ENCODE data around the gene MAP6. TPM values are rescaled to one million over a fixed set of nuclear protein-coding genes. Genes with fewer than 3 reads are reported as not detected.

Gene MAP6
- total RNA-seq, 4 donors from 2014 or later: 0.35 to 5.0 (median 0.75) TPM

- Histone ChIP-seq H3K9me3 (no peaks in the 10 kb centered on the region), H3K36me3 (peaks cover 0 to 47% (median 0%) of the 10 kb centered on the region in 3 donors), H3K4me1 (peaks cover 0 to 45% (median 4%) of the 10 kb centered on the region in 4 donors), H3K4me3 (no peak overlapping the region), H3K27me3 (no peaks in the 10 kb centered on the region), H3K27ac (peak overlapping the region in 3 of 4 donors; percentile 31 to 97 (median 52))
- DNase-seq: no peak
- no peak for TF ChIP-seq CTCF (IDR thresholded peaks at IDR 0.05)
- no peak for TF ChIP-seq POLR2A (IDR thresholded peaks at IDR 0.05)
These were observed 102.7 kb downstream of the MAP6 start for GRCh38 chr11:75565916-75566762.

GRCh38 chr11:75565221-75565814, 103.5 kb downstream of the MAP6 start:
- Histone ChIP-seq H3K36me3 (peaks cover 0 to 39% (median 0%) of the 10 kb centered on the region in 3 donors), H3K4me3 (no peak overlapping the region), H3K27me3 (no peaks in the 10 kb centered on the region), H3K27ac (peak overlapping the region in 3 of 4 donors; percentile 87 to 97 (median 92)), H3K4me1 (peaks cover 0 to 50% (median 4%) of the 10 kb centered on the region in 4 donors), H3K9me3 (no peaks in the 10 kb centered on the region)
- no peak for TF ChIP-seq POLR2A (IDR thresholded peaks at IDR 0.05)
- TF ChIP-seq CTCF (IDR thresholded peaks at IDR 0.05): no peak
- peak in 1 of 3 donors; percentile 67 for DNase-seq

- Histone ChIP-seq H3K27ac (peak overlapping the region; percentile 87 to 97 (median 94)), H3K9me3 (no peaks in the 10 kb centered on the region), H3K4me1 (peaks cover 0 to 58% (median 7%) of the 10 kb centered on the region in 4 donors), H3K36me3 (peaks cover 0 to 26% (median 0%) of the 10 kb centered on the region in 3 donors), H3K27me3 (no peaks in the 10 kb centered on the region), H3K4me3 (peak overlapping the region in 3 of 4 donors; percentile 72 to 76 (median 74))
- TF ChIP-seq CTCF (IDR thresholded peaks at IDR 0.05) (peak in 3 of 6 experiments; percentile 11 to 19 (median 16)), POLR2A (IDR thresholded peaks at IDR 0.05) (no peak)
- DNase-seq: no peak
These were observed 104.8 kb downstream of the MAP6 start for GRCh38 chr11:75563978-75564552.

- Histone ChIP-seq H3K4me3 (peak overlapping the region; percentile 72 to 76 (median 74)), H3K9me3 (no peaks in the 10 kb centered on the region), H3K36me3 (peaks cover 0 to 21% (median 0%) of the 10 kb centered on the region in 3 donors), H3K4me1 (peaks cover 0 to 64% (median 8%) of the 10 kb centered on the region in 4 donors), H3K27ac (peak overlapping the region; percentile 87 to 97 (median 94)), H3K27me3 (no peaks in the 10 kb centered on the region)
- TF ChIP-seq CTCF (IDR thresholded peaks at IDR 0.05) (no peak), POLR2A (IDR thresholded peaks at IDR 0.05) (no peak)
- no peak for DNase-seq
These were observed 105.3 kb downstream of the MAP6 start for GRCh38 chr11:75563501-75563977.

- DNase-seq: no peak
- H3K27ac ChIP-seq: peak overlapping the region; percentile 87 to 97 (median 94)
- H3K27me3 ChIP-seq: no peaks in the 10 kb centered on the region
- peaks cover 0 to 66% (median 8%) of the 10 kb centered on the region in 4 donors for H3K4me1 ChIP-seq
- TF ChIP-seq CTCF (IDR thresholded peaks at IDR 0.05) (no peak), POLR2A (IDR thresholded peaks at IDR 0.05) (no peak)
- H3K9me3 ChIP-seq: no peaks in the 10 kb centered on the region
- H3K36me3 ChIP-seq: peaks cover 0 to 15% (median 0%) of the 10 kb centered on the region in 3 donors
- H3K4me3 ChIP-seq: peak overlapping the region; percentile 72 to 76 (median 74)
These were observed 105.9 kb downstream of the MAP6 start for GRCh38 chr11:75562836-75563484.

Measured in Peyer's patch (tissue), 4 donors.